HepG2 (cell line): ENCODE measurements around the gene NUP62. TPM values are rescaled to one million over a fixed set of nuclear protein-coding genes. Genes with fewer than 3 reads are reported as not detected.

Experiments used
- ADNP ChIP-seq: sonication (generic); formaldehyde crosslinking; IDR thresholded peaks from 2 replicates; pipeline ENCODE4 v1.4.0; 2020; ENCODE audit warnings: missing genetic modification reagents
- CBX5 ChIP-seq: sonication (generic); formaldehyde crosslinking; IDR thresholded peaks from 2 replicates; pipeline ENCODE4 v1.4.0; 2020; ENCODE audit warnings: missing genetic modification reagents, borderline replicate concordance
- CEBPB ChIP-seq: IDR thresholded peaks from 2 replicates; pipeline ENCODE4 v1.6.1; 2011; ENCODE audit warnings: low read depth, low read length, improper control_type of control experiment, borderline replicate concordance
- CSRNP2 ChIP-seq: sonication (generic); formaldehyde crosslinking; conservative IDR thresholded peaks from 2 replicates; pipeline ENCODE4 v1.8.0; 2022; ENCODE audit warnings: low read depth, missing genetic modification reagents
- EED ChIP-seq: sonication (generic); formaldehyde crosslinking; IDR thresholded peaks from 2 replicates; pipeline ENCODE4 v1.5.0; 2020; ENCODE audit warnings: mild to moderate bottlenecking, missing genetic modification reagents
- MBNL3 ChIP-seq: fragments of 250-450 bp; sonication (Bioruptor Pico); conservative IDR thresholded peaks from 2 replicates; pipeline ENCODE4 v1.8.0; 2022; ENCODE audit warnings: mild to moderate bottlenecking, inconsistent platforms
- POLR2G ChIP-seq: fragments of 200-400 bp; formaldehyde crosslinking; IDR thresholded peaks from 2 replicates; pipeline ENCODE4 v1.6.1; 2018; ENCODE audit warnings: mild to moderate bottlenecking, low read depth, low read length, moderate library complexity
- PTBP1 ChIP-seq: fragments of 200-400 bp; formaldehyde crosslinking; IDR thresholded peaks from 2 replicates; pipeline ENCODE4 v1.6.1; 2018; ENCODE audit warnings: low read length, low read depth; ENCODE audit not compliant: poor library complexity, severe bottlenecking
- RARG ChIP-seq: sonication (generic); formaldehyde crosslinking; IDR thresholded peaks from 2 replicates; pipeline ENCODE4 v1.4.0; 2020; ENCODE audit warnings: low read depth, mild to moderate bottlenecking, missing genetic modification reagents
- REXO4 ChIP-seq: sonication (generic); formaldehyde crosslinking; IDR thresholded peaks from 2 replicates; pipeline ENCODE4 v1.8.0; 2022; ENCODE audit warnings: missing genetic modification reagents, mild to moderate bottlenecking, borderline replicate concordance
- SNAPC5 ChIP-seq: sonication (generic); formaldehyde crosslinking; IDR thresholded peaks from 2 replicates; pipeline ENCODE4 v1.8.1; 2023; ENCODE audit warnings: mild to moderate bottlenecking, missing genetic modification reagents, borderline replicate concordance
- STAG1 ChIP-seq: sonication (generic); formaldehyde crosslinking; IDR thresholded peaks from 2 replicates; pipeline ENCODE4 v1.4.0; 2020; ENCODE audit warnings: missing genetic modification reagents
- U2AF1 ChIP-seq: fragments of 200-400 bp; formaldehyde crosslinking; optimal IDR thresholded peaks from 2 replicates; pipeline ENCODE3; 2017; ENCODE audit warnings: mild to moderate bottlenecking, low read depth, low read length
- ZBTB25 ChIP-seq: IDR thresholded peaks from 2 replicates; pipeline ENCODE4 v1.6.1; 2018; ENCODE audit warnings: missing genetic modification reagents
- ZFP90 ChIP-seq: sonication (generic); formaldehyde crosslinking; IDR thresholded peaks from 2 replicates; pipeline ENCODE4 v1.8.0; 2022; ENCODE audit warnings: missing genetic modification reagents, mild to moderate bottlenecking, inconsistent platforms, borderline replicate concordance
- ZNF224 ChIP-seq: sonication (generic); formaldehyde crosslinking; IDR thresholded peaks from 2 replicates; pipeline ENCODE4 v1.5.0; 2020; ENCODE audit warnings: mild to moderate bottlenecking, missing genetic modification reagents
- ZNF501 ChIP-seq: sonication (generic); formaldehyde crosslinking; IDR thresholded peaks from 2 replicates; pipeline ENCODE4 v1.5.1; 2020; ENCODE audit warnings: mild to moderate bottlenecking, moderate library complexity, missing genetic modification reagents
- polyA plus RNA-seq, 8 experiments: library from polyadenylated mRNA; depleted of rRNA in 3 of 8; stranded (reverse) in 7 of 8; unstranded in 1 of 8; fragments of >200 nt; fragmentation: Illumina TruSeq in 4 of 8; extraction: Trizol in 4 of 8; gene quantifications; 2 replicates each; pipeline versions ENCODE4 v1.2.1 to v1.2.3, GENCODE V29; 2011 to 2016; ENCODE audit warnings: low read depth in 4 of 8, missing spikeins in 1 of 8, mixed read lengths in 1 of 8; ENCODE audit not compliant: insufficient read depth in 1 of 8
- total RNA-seq, 5 experiments: library from RNA; depleted of rRNA; stranded (reverse); fragments of >200 nt; fragmentation: Illumina TruSeq; extraction: Trizol; gene quantifications; 2 replicates each; pipeline ENCODE4 v1.2.3, GENCODE V29; 2016; ENCODE audit warnings: low read depth in 1 of 5
- TF ChIP-seq, protein P1 (sequence below): IDR thresholded peaks from 2 replicates; pipeline ENCODE4 v1.6.1; 2018; ENCODE audit warnings: missing genetic modification reagents, mild to moderate bottlenecking, missing compliant biosample characterization
- TF ChIP-seq, protein P2 (sequence below): sonication (generic); formaldehyde crosslinking; IDR thresholded peaks from 2 replicates; pipeline ENCODE4 v1.4.0; 2020; ENCODE audit warnings: missing genetic modification reagents
- TF ChIP-seq, protein P3 (sequence below): sonication (generic); formaldehyde crosslinking; IDR thresholded peaks from 2 replicates; pipeline ENCODE4 v1.5.1; 2020; ENCODE audit warnings: missing genetic modification reagents, mild to moderate bottlenecking, borderline replicate concordance

The NUP62 gene
- total and polyA plus RNA-seq, 2 of the 13 experiments (the other 11 are each of a cell fraction or from before 2014, with no cell fraction given), result 16.5 to 41.5 TPM

- no peak for TF ChIP-seq CBX5 (CRISPR knock-in tag)
- TF ChIP-seq SNAPC5, result no peak
- TF ChIP-seq POLR2G, result 0 out of 2 replicates have a peak, but pooled peaks have one; percentile 2
- TF ChIP-seq REXO4, result no peak
- 0 out of 2 replicates have a peak, but pooled peaks have one; percentile 57 for TF ChIP-seq ZFP90 (CRISPR knock-in tag)
- no peak for TF ChIP-seq MBNL3 (CRISPR knock-in tag)
- TF ChIP-seq CSRNP2 (CRISPR knock-in tag), result no peak
- peak; percentile 67; the same call in 1 of the 2 replicates for TF ChIP-seq EED (CRISPR knock-in tag)
- TF ChIP-seq, protein P1, sequence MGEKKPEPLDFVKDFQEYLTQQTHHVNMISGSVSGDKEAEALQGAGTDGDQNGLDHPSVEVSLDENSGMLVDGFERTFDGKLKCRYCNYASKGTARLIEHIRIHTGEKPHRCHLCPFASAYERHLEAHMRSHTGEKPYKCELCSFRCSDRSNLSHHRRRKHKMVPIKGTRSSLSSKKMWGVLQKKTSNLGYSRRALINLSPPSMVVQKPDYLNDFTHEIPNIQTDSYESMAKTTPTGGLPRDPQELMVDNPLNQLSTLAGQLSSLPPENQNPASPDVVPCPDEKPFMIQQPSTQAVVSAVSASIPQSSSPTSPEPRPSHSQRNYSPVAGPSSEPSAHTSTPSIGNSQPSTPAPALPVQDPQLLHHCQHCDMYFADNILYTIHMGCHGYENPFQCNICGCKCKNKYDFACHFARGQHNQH (CRISPR knock-in tag), result peak; percentile 70; the same call in 1 of the 2 replicates
- no peak for TF ChIP-seq PTBP1
- TF ChIP-seq, protein P2, sequence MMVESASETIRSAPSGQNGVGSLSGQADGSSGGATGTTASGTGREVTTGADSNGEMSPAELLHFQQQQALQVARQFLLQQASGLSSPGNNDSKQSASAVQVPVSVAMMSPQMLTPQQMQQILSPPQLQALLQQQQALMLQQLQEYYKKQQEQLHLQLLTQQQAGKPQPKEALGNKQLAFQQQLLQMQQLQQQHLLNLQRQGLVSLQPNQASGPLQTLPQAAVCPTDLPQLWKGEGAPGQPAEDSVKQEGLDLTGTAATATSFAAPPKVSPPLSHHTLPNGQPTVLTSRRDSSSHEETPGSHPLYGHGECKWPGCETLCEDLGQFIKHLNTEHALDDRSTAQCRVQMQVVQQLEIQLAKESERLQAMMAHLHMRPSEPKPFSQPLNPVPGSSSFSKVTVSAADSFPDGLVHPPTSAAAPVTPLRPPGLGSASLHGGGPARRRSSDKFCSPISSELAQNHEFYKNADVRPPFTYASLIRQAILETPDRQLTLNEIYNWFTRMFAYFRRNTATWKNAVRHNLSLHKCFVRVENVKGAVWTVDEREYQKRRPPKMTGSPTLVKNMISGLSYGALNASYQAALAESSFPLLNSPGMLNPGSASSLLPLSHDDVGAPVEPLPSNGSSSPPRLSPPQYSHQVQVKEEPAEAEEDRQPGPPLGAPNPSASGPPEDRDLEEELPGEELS, result peak; percentile 60; the same call in 1 of the 2 replicates
- TF ChIP-seq STAG1 (CRISPR knock-in tag), result no peak
- peak; percentile 52 for TF ChIP-seq ZBTB25 (CRISPR knock-in tag)
- 0 out of 2 replicates have a peak, but pooled peaks have one; percentile 25 for TF ChIP-seq ZNF224
- no peak for TF ChIP-seq ADNP (CRISPR knock-in tag)
- TF ChIP-seq RARG (CRISPR knock-in tag), result 0 out of 2 replicates have a peak, but pooled peaks have one; percentile 23
- peak; percentile 75 for TF ChIP-seq ZNF501 (CRISPR knock-in tag)
- no peak for TF ChIP-seq U2AF1
- TF ChIP-seq CEBPB, result peak; percentile 84; the same call in 1 of the 2 replicates
- TF ChIP-seq, protein P3, sequence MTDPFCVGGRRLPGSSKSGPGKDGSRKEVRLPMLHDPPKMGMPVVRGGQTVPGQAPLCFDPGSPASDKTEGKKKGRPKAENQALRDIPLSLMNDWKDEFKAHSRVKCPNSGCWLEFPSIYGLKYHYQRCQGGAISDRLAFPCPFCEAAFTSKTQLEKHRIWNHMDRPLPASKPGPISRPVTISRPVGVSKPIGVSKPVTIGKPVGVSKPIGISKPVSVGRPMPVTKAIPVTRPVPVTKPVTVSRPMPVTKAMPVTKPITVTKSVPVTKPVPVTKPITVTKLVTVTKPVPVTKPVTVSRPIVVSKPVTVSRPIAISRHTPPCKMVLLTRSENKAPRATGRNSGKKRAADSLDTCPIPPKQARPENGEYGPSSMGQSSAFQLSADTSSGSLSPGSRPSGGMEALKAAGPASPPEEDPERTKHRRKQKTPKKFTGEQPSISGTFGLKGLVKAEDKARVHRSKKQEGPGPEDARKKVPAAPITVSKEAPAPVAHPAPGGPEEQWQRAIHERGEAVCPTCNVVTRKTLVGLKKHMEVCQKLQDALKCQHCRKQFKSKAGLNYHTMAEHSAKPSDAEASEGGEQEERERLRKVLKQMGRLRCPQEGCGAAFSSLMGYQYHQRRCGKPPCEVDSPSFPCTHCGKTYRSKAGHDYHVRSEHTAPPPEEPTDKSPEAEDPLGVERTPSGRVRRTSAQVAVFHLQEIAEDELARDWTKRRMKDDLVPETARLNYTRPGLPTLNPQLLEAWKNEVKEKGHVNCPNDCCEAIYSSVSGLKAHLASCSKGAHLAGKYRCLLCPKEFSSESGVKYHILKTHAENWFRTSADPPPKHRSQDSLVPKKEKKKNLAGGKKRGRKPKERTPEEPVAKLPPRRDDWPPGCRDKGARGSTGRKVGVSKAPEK, result no peak
Measured at GRCh38 chr19:49876422-49877019, 52.8 kb downstream of the NUP62 start (continued).
